Esophagus muscularis mucosa (tissue), 4 donors: Measurements from ENCODE around the gene MOAP1.

Experiments
- CTCF ChIP-seq, 3 experiments: fragments of 200-600 bp in 2 of 3; fragments of 450-650 bp in 1 of 3; sonication (generic) in 2 of 3; IDR thresholded peaks; one replicate each; pipeline ENCODE4 v1.5.1; 2017 to 2019; ENCODE audit warnings: antibody characterized with exemption in 3 of 3, mild to moderate bottlenecking in 2 of 3, moderate library complexity in 1 of 3
- EP300 ChIP-seq: sonication (generic); formaldehyde crosslinking; IDR thresholded peaks from one replicate; pipeline ENCODE4 v1.6.1; 2017; ENCODE audit warnings: antibody characterized with exemption
- POLR2A ChIP-seq: fragments of 450-650 bp; IDR thresholded peaks from one replicate; pipeline ENCODE4 v1.6.1; 2017; ENCODE audit warnings: antibody characterized with exemption, moderate library complexity, mild to moderate bottlenecking, low read depth
- POLR2AphosphoS5 ChIP-seq, 2 donors: sonication (generic); formaldehyde crosslinking; IDR thresholded peaks; one replicate each; pipeline ENCODE4 v1.6.1; 2017; ENCODE audit warnings: antibody characterized with exemption in 2 of 2

DNA sequence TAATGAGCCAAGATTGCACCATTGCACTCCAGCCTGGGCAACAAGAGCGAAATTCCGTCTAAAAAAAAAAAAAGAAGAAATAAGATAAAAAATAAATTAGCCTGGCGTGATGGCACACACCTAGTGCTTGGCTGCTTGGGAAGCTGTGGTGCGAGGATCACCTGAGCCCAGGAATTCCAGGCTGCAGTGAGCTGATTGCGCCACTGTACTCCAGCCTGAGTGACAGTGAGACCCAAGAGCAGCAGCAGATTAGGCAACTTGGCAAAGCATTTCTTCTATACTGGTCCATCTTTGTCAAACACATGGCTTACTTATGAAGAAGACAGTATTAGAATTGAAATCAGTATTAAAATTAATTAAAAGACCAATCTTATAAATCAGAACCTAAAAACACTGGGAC is 15.9 kb upstream of the MOAP1 start:
- no peak for TF ChIP-seq POLR2AphosphoS5 (IDR thresholded peaks at IDR 0.05)
- TF ChIP-seq CTCF (IDR thresholded peaks at IDR 0.05) = no peak
- no peak for TF ChIP-seq EP300
- TF ChIP-seq POLR2A = no peak
